Measurements from ENCODE around the gene GBE1. TPM values are rescaled to one million over a fixed set of nuclear protein-coding genes. Genes with fewer than 3 reads are reported as not detected.

GBE1 gene
- polyA plus RNA-seq, 1 donor (not counting 4 experiments of a cell fraction or from before 2014, with no cell fraction given) = 30.2 TPM

DNA sequence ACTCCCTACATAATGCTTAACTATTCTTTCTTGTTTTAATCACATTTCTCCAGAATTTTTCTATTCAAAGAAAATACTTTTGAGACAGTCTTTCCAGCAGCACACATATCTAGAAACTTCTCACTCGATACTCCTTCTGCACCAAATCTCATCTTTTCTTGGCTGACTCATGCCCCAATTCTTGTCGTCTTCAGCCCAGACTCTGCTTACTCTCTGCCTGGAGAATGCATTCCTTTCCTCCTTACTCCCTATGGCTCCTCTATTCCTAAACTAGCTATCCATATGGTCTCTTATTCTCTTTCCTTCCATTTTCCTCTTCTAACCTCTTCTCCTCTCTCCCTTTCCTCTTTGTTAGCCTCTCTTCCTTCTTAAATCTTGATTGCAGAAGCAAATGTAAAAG is 158.7 kb downstream of the GBE1 start:
- no peaks in the 10 kb centered on the region for H4K20me1 ChIP-seq (ENCODE audit: control insufficient read depth, extremely low read depth, insufficient read depth, low read length)
- H3K27ac ChIP-seq (ENCODE audit: control insufficient read depth, insufficient read depth, low read length) = no peak overlapping the region
- dilution Hi-C loops (cut with MboI; ENCODE audit: extremely low pct_ligation_motif_present, low sequenced_read_pairs) = no loop called here
- H3K4me3 ChIP-seq (ENCODE audit: control insufficient read depth in 2 of 3, extremely low read depth in 1 of 3, insufficient read depth in 2 of 3, low read depth in 1 of 3, low read length in 3 of 3) = no peak overlapping the region
- TF ChIP-seq, protein P1, sequence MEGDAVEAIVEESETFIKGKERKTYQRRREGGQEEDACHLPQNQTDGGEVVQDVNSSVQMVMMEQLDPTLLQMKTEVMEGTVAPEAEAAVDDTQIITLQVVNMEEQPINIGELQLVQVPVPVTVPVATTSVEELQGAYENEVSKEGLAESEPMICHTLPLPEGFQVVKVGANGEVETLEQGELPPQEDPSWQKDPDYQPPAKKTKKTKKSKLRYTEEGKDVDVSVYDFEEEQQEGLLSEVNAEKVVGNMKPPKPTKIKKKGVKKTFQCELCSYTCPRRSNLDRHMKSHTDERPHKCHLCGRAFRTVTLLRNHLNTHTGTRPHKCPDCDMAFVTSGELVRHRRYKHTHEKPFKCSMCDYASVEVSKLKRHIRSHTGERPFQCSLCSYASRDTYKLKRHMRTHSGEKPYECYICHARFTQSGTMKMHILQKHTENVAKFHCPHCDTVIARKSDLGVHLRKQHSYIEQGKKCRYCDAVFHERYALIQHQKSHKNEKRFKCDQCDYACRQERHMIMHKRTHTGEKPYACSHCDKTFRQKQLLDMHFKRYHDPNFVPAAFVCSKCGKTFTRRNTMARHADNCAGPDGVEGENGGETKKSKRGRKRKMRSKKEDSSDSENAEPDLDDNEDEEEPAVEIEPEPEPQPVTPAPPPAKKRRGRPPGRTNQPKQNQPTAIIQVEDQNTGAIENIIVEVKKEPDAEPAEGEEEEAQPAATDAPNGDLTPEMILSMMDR (optimal IDR thresholded peaks at IDR 0.05 in 1 of 3, IDR thresholded peaks at IDR 0.05 in 1 of 3, conservative IDR thresholded peaks at IDR 0.05 in 1 of 3; ENCODE audit: extremely low read depth in 1 of 3, insufficient read depth in 2 of 3, low read length in 3 of 3) = no peak
- TF ChIP-seq EZH2 (IDR thresholded peaks at IDR 0.05; ENCODE audit: low read length) = no peak
- H3K79me2 ChIP-seq (ENCODE audit: control insufficient read depth, insufficient read depth, low read length) = no peaks in the 10 kb centered on the region
- H3K9me3 ChIP-seq (ENCODE audit: control insufficient read depth, low read depth, low read length) = no peaks in the 10 kb centered on the region
- no peaks in the 10 kb centered on the region for H3K27me3 ChIP-seq (ENCODE audit: control insufficient read depth, extremely low read depth, insufficient read depth, low read length)
- H3K4me2 ChIP-seq (ENCODE audit: control insufficient read depth, extremely low read depth, insufficient read depth, low read depth, low read length) = no peak overlapping the region
- H3K9ac ChIP-seq (ENCODE audit: control insufficient read depth, extremely low read depth, insufficient read depth, low read length) = no peak overlapping the region
- no peak overlapping the region for H2AFZ ChIP-seq (ENCODE audit: control insufficient read depth, low read length)
- DNase-seq (ENCODE audit: low read depth, low spot score) (no peak), FAIRE-seq (no peak)
- H3K36me3 ChIP-seq (ENCODE audit: control insufficient read depth in 2 of 2, extremely low read depth in 1 of 2, insufficient read depth in 2 of 2, low read length in 2 of 2) = no peaks in the 10 kb centered on the region
- H3K4me1 ChIP-seq (ENCODE audit: control insufficient read depth, extremely low read depth, insufficient read depth, low read length) = no peaks in the 10 kb centered on the region
- H3K9me1 ChIP-seq (ENCODE audit: control insufficient read depth, extremely low read depth, insufficient read depth, low read length) = no peaks in the 10 kb centered on the region

DNA sequence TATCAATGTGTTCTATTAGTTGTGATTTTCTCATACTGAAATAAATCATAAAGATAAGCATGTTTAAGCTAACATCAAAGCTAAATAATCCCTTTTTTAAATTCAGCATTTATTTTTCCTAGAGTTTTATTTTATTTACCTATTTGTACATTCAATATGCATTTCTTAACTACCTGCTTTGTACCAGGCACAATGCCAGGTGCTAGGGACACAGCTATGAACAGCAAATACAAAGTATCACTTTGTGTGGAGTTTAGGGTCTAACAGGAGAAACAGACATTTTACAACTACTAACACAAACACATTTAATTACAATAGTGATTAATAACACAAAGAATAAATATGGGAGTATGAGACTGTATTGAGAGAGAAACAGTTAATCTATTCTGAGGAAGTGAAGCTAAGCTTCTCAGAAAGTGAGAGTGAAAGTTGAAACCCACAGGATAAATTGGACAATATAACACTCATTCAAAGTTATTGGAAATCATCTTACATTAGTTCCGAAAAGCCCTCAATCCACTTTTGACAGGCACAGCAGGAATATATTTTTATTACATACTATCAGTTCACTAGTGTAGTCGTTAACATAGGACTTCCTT is 159.6 kb downstream of the GBE1 start:
- no peak overlapping the region for H3K9ac ChIP-seq (ENCODE audit: control insufficient read depth, extremely low read depth, insufficient read depth, low read length)
- H4K20me1 ChIP-seq (ENCODE audit: control insufficient read depth, extremely low read depth, insufficient read depth, low read length) = no peaks in the 10 kb centered on the region
- H3K9me3 ChIP-seq (ENCODE audit: control insufficient read depth, low read depth, low read length) = no peaks in the 10 kb centered on the region
- dilution Hi-C loops (cut with MboI; ENCODE audit: extremely low pct_ligation_motif_present, low sequenced_read_pairs) = no loop called here
- no peaks in the 10 kb centered on the region for H3K9me1 ChIP-seq (ENCODE audit: control insufficient read depth, extremely low read depth, insufficient read depth, low read length)
- no peaks in the 10 kb centered on the region for H3K36me3 ChIP-seq (ENCODE audit: control insufficient read depth in 2 of 2, extremely low read depth in 1 of 2, insufficient read depth in 2 of 2, low read length in 2 of 2)
- FAIRE-seq (no peak), DNase-seq (ENCODE audit: low read depth, low spot score) (no peak)
- TF ChIP-seq, protein P1 (optimal IDR thresholded peaks at IDR 0.05 in 1 of 3, IDR thresholded peaks at IDR 0.05 in 1 of 3, conservative IDR thresholded peaks at IDR 0.05 in 1 of 3; ENCODE audit: extremely low read depth in 1 of 3, insufficient read depth in 2 of 3, low read length in 3 of 3) = no peak
- no peak for TF ChIP-seq EZH2 (IDR thresholded peaks at IDR 0.05; ENCODE audit: low read length)
- H2AFZ ChIP-seq (ENCODE audit: control insufficient read depth, low read length) = no peak overlapping the region
- H3K4me1 ChIP-seq (ENCODE audit: control insufficient read depth, extremely low read depth, insufficient read depth, low read length) = no peaks in the 10 kb centered on the region
- no peaks in the 10 kb centered on the region for H3K27me3 ChIP-seq (ENCODE audit: control insufficient read depth, extremely low read depth, insufficient read depth, low read length)
- H3K4me3 ChIP-seq (ENCODE audit: control insufficient read depth in 2 of 3, extremely low read depth in 1 of 3, insufficient read depth in 2 of 3, low read depth in 1 of 3, low read length in 3 of 3) = no peak overlapping the region
- H3K79me2 ChIP-seq (ENCODE audit: control insufficient read depth, insufficient read depth, low read length) = no peaks in the 10 kb centered on the region
- H3K4me2 ChIP-seq (ENCODE audit: control insufficient read depth, extremely low read depth, insufficient read depth, low read depth, low read length) = no peak overlapping the region
- no peak overlapping the region for H3K27ac ChIP-seq (ENCODE audit: control insufficient read depth, insufficient read depth, low read length)

Data from keratinocyte (primary cell).